LNCaP clone FGC (cell line): ENCODE results near the gene SHH.

Source experiments
- DNase-seq: peaks from one replicate; pipeline ENCODE4 v3.0.0-alpha.2; 2011; ENCODE audit warnings: low read depth
- H3K4me3 ChIP-seq: 2 replicates; pipeline ENCODE4 v1.5.1; 2011; ENCODE audit warnings: mild to moderate bottlenecking, low read depth, low read length, control low read depth
- TF ChIP-seq, protein P1 (sequence below): IDR thresholded peaks from 2 replicates; pipeline ENCODE4 v1.5.1; 2012; ENCODE audit warnings: mild to moderate bottlenecking; ENCODE audit not compliant: control insufficient read depth, insufficient read depth; ENCODE audit errors: extremely low read depth

The SHH gene

DNA sequence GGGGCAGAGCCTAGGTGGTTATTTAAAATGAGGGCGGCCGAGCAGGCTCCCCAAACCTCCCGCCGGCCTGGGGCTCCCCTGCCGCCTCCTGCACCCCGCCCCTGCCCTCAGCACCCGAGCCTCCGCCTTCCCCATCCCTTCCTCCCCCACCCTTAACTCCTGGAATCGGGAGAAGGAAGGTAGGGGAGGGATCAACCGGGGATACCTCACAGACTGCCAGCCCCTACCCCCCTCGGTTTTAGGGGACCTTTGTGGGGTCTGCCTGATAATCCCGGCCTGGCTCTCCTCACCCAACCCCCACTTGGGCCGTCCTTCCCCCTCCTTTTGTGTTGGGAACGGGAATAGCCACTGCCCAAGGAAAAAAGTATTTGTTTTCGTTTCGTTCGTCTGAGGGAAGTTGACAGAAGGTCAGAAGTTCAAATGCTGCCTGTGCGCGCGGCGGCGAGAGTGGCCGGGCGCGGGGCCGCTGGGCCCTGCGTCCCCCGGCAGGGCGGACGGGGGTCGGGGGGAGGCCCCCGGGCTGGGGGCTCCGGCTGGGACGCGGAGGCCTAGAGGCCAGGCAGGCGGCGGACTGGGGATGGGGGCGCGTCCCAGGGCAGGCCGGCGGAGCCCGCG, 2.8 kb downstream of the SHH start:
- no peak for DNase-seq
- H3K4me3 ChIP-seq = no peak overlapping the region
- TF ChIP-seq, protein P1, sequence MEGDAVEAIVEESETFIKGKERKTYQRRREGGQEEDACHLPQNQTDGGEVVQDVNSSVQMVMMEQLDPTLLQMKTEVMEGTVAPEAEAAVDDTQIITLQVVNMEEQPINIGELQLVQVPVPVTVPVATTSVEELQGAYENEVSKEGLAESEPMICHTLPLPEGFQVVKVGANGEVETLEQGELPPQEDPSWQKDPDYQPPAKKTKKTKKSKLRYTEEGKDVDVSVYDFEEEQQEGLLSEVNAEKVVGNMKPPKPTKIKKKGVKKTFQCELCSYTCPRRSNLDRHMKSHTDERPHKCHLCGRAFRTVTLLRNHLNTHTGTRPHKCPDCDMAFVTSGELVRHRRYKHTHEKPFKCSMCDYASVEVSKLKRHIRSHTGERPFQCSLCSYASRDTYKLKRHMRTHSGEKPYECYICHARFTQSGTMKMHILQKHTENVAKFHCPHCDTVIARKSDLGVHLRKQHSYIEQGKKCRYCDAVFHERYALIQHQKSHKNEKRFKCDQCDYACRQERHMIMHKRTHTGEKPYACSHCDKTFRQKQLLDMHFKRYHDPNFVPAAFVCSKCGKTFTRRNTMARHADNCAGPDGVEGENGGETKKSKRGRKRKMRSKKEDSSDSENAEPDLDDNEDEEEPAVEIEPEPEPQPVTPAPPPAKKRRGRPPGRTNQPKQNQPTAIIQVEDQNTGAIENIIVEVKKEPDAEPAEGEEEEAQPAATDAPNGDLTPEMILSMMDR = no peak

GRCh38 chr7:155808549-155809331, 3.5 kb downstream of the SHH start:
- TF ChIP-seq, protein P1 = no peak
- DNase-seq = no peak
- H3K4me3 ChIP-seq = no peak overlapping the region

- TF ChIP-seq, protein P1 = no peak
- H3K4me3 ChIP-seq = no peak overlapping the region
- no peak for DNase-seq
Measured at GRCh38 chr7:155807789-155808548, 4.3 kb downstream of the SHH start.

DNA sequence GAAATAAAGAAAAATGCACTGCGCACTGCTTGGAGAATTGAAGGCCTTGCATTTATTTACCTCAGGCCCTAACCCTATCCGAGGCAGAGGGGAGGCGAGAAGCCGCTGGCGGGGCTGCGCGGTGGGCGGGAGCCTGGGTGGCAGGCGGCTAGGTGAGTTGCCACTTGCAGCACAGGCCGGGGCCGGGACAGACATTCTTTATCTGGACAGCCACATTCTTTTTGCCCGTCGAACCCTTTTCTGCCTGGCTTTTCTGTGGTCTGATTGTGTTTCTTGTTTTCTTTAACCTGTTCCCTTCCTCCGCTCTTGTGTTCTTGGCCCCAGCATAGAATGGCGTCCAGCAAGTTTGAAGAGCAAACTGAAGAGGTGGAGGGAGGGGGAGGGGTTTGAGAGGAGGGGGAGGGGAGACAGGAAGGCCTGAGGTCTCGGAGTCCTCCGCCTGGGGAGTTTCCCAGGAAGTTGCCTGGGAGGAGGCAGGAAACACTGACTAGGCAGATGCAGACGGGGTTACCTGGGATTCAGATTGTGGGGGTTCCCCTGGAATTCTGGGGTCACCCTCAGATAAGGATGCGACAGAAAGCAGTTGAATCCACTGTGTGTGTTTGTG, 5.1 kb downstream of the SHH start:
- no peak overlapping the region for H3K4me3 ChIP-seq
- TF ChIP-seq, protein P1 = no peak
- DNase-seq = no peak

GRCh38 chr7:155806096-155806871, 6.0 kb downstream of the SHH start:
- no peak for DNase-seq
- TF ChIP-seq, protein P1 = no peak
- no peak overlapping the region for H3K4me3 ChIP-seq

GRCh38 chr7:155805826-155806095, 6.5 kb downstream of the SHH start:
- TF ChIP-seq, protein P1 = no peak
- DNase-seq = no peak
- no peak overlapping the region; the same call in 1 of the 2 replicates for H3K4me3 ChIP-seq
